ENCODE data around the gene SPACDR. TPM values are rescaled to one million over a fixed set of nuclear protein-coding genes. Genes with fewer than 3 reads are reported as not detected.
A peak's percentile ranks its signal among the peaks of the same experiment; 100 is the strongest.

The SPACDR gene
- total and polyA plus RNA-seq, 9 of the 15 experiments (the other 6 are each of a cell fraction or from before 2014, with no cell fraction given) = 0.07 to 0.55 (median 0.14) TPM; not detected in 1

DNA sequence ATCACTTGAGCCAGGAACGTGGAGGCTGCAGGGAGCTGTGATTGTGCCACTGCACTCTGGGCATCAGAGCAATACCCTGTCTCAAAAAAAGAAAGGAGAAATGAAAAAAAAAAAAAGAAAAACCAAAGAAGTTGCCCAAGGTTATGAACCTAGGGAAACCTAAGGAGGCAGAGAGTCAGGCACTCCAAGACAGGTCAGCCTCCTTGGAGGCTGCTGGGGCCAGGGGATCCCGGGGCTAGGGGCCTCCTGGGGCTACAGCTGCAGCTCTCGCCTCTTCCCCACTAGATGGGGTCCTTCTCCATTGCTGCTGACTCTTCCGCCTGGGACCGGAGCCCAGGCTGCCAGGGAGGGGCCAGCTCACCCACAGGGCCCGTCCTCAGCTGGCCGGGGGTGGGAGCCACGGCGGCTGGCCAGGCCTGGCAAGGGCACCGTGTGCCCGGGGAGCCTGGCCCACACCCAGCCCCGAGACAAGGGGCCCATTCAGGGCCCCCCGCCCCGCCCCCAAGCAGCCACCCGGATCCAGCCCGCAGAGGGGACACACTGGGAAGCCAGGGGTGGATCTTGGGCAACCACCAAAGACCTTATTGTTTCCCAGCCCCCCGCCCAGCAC, 1.7 kb upstream of the SPACDR start (continued):
- TF ChIP-seq, protein P1, sequence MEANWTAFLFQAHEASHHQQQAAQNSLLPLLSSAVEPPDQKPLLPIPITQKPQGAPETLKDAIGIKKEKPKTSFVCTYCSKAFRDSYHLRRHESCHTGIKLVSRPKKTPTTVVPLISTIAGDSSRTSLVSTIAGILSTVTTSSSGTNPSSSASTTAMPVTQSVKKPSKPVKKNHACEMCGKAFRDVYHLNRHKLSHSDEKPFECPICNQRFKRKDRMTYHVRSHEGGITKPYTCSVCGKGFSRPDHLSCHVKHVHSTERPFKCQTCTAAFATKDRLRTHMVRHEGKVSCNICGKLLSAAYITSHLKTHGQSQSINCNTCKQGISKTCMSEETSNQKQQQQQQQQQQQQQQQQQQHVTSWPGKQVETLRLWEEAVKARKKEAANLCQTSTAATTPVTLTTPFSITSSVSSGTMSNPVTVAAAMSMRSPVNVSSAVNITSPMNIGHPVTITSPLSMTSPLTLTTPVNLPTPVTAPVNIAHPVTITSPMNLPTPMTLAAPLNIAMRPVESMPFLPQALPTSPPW (CRISPR knock-in tag; IDR thresholded peaks at IDR 0.05) = peak; percentile 84
- TF ChIP-seq, protein P2, sequence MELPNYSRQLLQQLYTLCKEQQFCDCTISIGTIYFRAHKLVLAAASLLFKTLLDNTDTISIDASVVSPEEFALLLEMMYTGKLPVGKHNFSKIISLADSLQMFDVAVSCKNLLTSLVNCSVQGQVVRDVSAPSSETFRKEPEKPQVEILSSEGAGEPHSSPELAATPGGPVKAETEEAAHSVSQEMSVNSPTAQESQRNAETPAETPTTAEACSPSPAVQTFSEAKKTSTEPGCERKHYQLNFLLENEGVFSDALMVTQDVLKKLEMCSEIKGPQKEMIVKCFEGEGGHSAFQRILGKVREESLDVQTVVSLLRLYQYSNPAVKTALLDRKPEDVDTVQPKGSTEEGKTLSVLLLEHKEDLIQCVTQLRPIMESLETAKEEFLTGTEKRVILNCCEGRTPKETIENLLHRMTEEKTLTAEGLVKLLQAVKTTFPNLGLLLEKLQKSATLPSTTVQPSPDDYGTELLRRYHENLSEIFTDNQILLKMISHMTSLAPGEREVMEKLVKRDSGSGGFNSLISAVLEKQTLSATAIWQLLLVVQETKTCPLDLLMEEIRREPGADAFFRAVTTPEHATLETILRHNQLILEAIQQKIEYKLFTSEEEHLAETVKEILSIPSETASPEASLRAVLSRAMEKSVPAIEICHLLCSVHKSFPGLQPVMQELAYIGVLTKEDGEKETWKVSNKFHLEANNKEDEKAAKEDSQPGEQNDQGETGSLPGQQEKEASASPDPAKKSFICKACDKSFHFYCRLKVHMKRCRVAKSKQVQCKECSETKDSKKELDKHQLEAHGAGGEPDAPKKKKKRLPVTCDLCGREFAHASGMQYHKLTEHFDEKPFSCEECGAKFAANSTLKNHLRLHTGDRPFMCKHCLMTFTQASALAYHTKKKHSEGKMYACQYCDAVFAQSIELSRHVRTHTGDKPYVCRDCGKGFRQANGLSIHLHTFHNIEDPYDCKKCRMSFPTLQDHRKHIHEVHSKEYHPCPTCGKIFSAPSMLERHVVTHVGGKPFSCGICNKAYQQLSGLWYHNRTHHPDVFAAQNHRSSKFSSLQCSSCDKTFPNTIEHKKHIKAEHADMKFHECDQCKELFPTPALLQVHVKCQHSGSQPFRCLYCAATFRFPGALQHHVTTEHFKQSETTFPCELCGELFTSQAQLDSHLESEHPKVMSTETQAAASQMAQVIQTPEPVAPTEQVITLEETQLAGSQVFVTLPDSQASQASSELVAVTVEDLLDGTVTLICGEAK (IDR thresholded peaks at IDR 0.05) = no peak
- TF ChIP-seq, protein P2 (CRISPR knock-in tag; IDR thresholded peaks at IDR 0.05) = no peak
- TF ChIP-seq SUPT5H (IDR thresholded peaks at IDR 0.05) (peak; percentile 47; the same call in 1 of the 2 replicates), MYNN (IDR thresholded peaks at IDR 0.05) (0 out of 2 replicates have a peak, but pooled peaks have one; percentile 17), MYNN (CRISPR knock-in tag; IDR thresholded peaks at IDR 0.05) (no peak), POLR2AphosphoS5 (IDR thresholded peaks at IDR 0.05; ENCODE audit: control insufficient read depth, insufficient read depth, low read depth, low read length) (no peak), YY1 (IDR thresholded peaks at IDR 0.05; ENCODE audit: borderline replicate concordance in 1 of 3, control insufficient read depth in 1 of 3, extremely low read depth in 1 of 3, insufficient read depth in 3 of 3, insufficient read length in 1 of 3, insufficient replicate concordance in 2 of 3, low read depth in 1 of 3, low read length in 2 of 3) (peak in 1 of 3 experiments; percentile 28), SRF (CRISPR knock-in tag; IDR thresholded peaks at IDR 0.05) (peak in 1 of 2 experiments; percentile 37; a peak in 1 of 4 replicates)

Data from K562 (cell line).